Measurements from ENCODE around the gene SOWAHA. TPM values are rescaled to one million over a fixed set of nuclear protein-coding genes. Genes with fewer than 3 reads are reported as not detected.

Gene SOWAHA
- total and polyA plus RNA-seq, 10 of the 15 experiments (the other 5 are each of a cell fraction or from before 2014, with no cell fraction given): 0.02 to 0.37 (median 0.05) TPM; not detected in 4

GRCh38 chr5:132856011-132856410 is 42.9 kb downstream of the SOWAHA start:
- RAD21 ChIA-PET (ENCODE audit: unreplicated experiment): no interaction called here
- FAIRE-seq: no peak
- no peak for DNase-seq (ENCODE audit: low read depth, low spot score)

More at GRCh38 chr5:132856011-132856410, 42.9 kb downstream of the SOWAHA start:
- no peaks in the 10 kb centered on the region for H4K20me1 ChIP-seq (ENCODE audit: control insufficient read depth, insufficient read depth)
- WGBS (ENCODE audit: insufficient coverage, insufficient replicate concordance, low lambda C conversion rate, missing lambda C conversion rate): 36% methylated on average over 3 of the region's 3 CpGs
- ATAC-seq: no peak
- no TSS peak for BruUV-seq (replicated peaks)
- no peak overlapping the region for H3K4me2 ChIP-seq (ENCODE audit: control insufficient read depth, insufficient read depth)
- H3K4me3 ChIP-seq: no peak overlapping the region
- TF ChIP-seq FOXM1 (IDR thresholded peaks at IDR 0.05; ENCODE audit: low read depth, low read length) (no peak), RAD51 (IDR thresholded peaks at IDR 0.05) (no peak), SPI1 (IDR thresholded peaks at IDR 0.05; ENCODE audit: borderline replicate concordance, insufficient read depth, low read depth, low read length) (no peak), WRNIP1 (IDR thresholded peaks at IDR 0.05; ENCODE audit: borderline replicate concordance, low read depth, low read length) (no peak), NFYA (IDR thresholded peaks at IDR 0.05; ENCODE audit: borderline replicate concordance, low read depth, low read length) (no peak), MXI1 (IDR thresholded peaks at IDR 0.05; ENCODE audit: low read depth, low read length) (no peak), BHLHE40 (IDR thresholded peaks at IDR 0.05; ENCODE audit: borderline replicate concordance in 1 of 2, low read depth in 2 of 2, low read length in 1 of 2) (no peak), BMI1 (IDR thresholded peaks at IDR 0.05; ENCODE audit: borderline replicate concordance) (no peak), ESRRA (IDR thresholded peaks at IDR 0.05; ENCODE audit: low read length) (no peak), NBN (IDR thresholded peaks at IDR 0.05) (no peak), RBBP5 (conservative IDR thresholded peaks at IDR 0.05) (no peak), NRF1 (conservative IDR thresholded peaks at IDR 0.05; ENCODE audit: low read depth, low read length) (no peak), CBFB (IDR thresholded peaks at IDR 0.05; ENCODE audit: low read depth) (no peak)
- TF ChIP-seq, protein P1, sequence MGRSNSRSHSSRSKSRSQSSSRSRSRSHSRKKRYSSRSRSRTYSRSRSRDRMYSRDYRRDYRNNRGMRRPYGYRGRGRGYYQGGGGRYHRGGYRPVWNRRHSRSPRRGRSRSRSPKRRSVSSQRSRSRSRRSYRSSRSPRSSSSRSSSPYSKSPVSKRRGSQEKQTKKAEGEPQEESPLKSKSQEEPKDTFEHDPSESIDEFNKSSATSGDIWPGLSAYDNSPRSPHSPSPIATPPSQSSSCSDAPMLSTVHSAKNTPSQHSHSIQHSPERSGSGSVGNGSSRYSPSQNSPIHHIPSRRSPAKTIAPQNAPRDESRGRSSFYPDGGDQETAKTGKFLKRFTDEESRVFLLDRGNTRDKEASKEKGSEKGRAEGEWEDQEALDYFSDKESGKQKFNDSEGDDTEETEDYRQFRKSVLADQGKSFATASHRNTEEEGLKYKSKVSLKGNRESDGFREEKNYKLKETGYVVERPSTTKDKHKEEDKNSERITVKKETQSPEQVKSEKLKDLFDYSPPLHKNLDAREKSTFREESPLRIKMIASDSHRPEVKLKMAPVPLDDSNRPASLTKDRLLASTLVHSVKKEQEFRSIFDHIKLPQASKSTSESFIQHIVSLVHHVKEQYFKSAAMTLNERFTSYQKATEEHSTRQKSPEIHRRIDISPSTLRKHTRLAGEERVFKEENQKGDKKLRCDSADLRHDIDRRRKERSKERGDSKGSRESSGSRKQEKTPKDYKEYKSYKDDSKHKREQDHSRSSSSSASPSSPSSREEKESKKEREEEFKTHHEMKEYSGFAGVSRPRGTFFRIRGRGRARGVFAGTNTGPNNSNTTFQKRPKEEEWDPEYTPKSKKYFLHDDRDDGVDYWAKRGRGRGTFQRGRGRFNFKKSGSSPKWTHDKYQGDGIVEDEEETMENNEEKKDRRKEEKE (IDR thresholded peaks at IDR 0.05): no peak
- TF ChIP-seq, protein P2, sequence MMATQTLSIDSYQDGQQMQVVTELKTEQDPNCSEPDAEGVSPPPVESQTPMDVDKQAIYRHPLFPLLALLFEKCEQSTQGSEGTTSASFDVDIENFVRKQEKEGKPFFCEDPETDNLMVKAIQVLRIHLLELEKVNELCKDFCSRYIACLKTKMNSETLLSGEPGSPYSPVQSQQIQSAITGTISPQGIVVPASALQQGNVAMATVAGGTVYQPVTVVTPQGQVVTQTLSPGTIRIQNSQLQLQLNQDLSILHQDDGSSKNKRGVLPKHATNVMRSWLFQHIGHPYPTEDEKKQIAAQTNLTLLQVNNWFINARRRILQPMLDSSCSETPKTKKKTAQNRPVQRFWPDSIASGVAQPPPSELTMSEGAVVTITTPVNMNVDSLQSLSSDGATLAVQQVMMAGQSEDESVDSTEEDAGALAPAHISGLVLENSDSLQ (IDR thresholded peaks at IDR 0.05): no peak
- TF ChIP-seq, protein P3, sequence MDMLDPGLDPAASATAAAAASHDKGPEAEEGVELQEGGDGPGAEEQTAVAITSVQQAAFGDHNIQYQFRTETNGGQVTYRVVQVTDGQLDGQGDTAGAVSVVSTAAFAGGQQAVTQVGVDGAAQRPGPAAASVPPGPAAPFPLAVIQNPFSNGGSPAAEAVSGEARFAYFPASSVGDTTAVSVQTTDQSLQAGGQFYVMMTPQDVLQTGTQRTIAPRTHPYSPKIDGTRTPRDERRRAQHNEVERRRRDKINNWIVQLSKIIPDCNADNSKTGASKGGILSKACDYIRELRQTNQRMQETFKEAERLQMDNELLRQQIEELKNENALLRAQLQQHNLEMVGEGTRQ (IDR thresholded peaks at IDR 0.05; ENCODE audit: borderline replicate concordance, low read depth, low read length): no peak
- TF ChIP-seq, protein P4, sequence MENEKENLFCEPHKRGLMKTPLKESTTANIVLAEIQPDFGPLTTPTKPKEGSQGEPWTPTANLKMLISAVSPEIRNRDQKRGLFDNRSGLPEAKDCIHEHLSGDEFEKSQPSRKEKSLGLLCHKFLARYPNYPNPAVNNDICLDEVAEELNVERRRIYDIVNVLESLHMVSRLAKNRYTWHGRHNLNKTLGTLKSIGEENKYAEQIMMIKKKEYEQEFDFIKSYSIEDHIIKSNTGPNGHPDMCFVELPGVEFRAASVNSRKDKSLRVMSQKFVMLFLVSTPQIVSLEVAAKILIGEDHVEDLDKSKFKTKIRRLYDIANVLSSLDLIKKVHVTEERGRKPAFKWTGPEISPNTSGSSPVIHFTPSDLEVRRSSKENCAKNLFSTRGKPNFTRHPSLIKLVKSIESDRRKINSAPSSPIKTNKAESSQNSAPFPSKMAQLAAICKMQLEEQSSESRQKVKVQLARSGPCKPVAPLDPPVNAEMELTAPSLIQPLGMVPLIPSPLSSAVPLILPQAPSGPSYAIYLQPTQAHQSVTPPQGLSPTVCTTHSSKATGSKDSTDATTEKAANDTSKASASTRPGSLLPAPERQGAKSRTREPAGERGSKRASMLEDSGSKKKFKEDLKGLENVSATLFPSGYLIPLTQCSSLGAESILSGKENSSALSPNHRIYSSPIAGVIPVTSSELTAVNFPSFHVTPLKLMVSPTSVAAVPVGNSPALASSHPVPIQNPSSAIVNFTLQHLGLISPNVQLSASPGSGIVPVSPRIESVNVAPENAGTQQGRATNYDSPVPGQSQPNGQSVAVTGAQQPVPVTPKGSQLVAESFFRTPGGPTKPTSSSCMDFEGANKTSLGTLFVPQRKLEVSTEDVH (IDR thresholded peaks at IDR 0.05; ENCODE audit: low read depth, partially characterized antibody): no peak
- H3K9ac ChIP-seq (ENCODE audit: control insufficient read depth, insufficient read depth, low read length): no peak overlapping the region
- no peak overlapping the region for H3K27ac ChIP-seq (ENCODE audit: control insufficient read depth, insufficient read depth)
- POLR2A ChIA-PET: interaction anchor here (3.0 kb wide), 1 partner anchor 11 kb away, joined by 13 read pairs; no protein-coding TSS in a partner anchor
- H3K36me3 ChIP-seq (ENCODE audit: control insufficient read depth in 2 of 2, insufficient read depth in 2 of 2, low read length in 1 of 2): no peaks in the 10 kb centered on the region
- in situ Hi-C loops (cut with MboI): no loop called here
- no peak overlapping the region for H2AFZ ChIP-seq (ENCODE audit: control insufficient read depth, low read depth, low read length)
- intact Hi-C loops (cut with micrococcal nuclease; ENCODE audit: unreplicated experiment): no loop called here
- no peaks in the 10 kb centered on the region for H3K79me2 ChIP-seq (ENCODE audit: control insufficient read depth, insufficient read depth, low read length)
- CTCF ChIA-PET: interaction anchor here (1.6 kb wide), 1 partner anchor 36 kb away, joined by 4 read pairs; no protein-coding TSS in a partner anchor
- H3K4me1 ChIP-seq (ENCODE audit: control insufficient read depth, insufficient read depth, low read length): no peaks in the 10 kb centered on the region
- SMC1A ChIA-PET (ENCODE audit: uncharacterized antibody, unreplicated experiment): no interaction called here
- H3K9me3 ChIP-seq (replicated peaks; ENCODE audit: control insufficient read depth, insufficient read depth, low read length): no peaks in the 10 kb centered on the region
- H3K27me3 ChIP-seq (replicated peaks in 1 of 2; ENCODE audit: control insufficient read depth in 2 of 2, insufficient read depth in 2 of 2, low read length in 1 of 2): no peaks in the 10 kb centered on the region

Data from GM12878 (cell line).